Breast epithelium (tissue), 3 donors: Measurements from ENCODE around the gene PHOSPHO1.

Experiments
- CTCF ChIP-seq, 3 donors: fragments of 450-650 bp; IDR thresholded peaks; one replicate each; pipeline ENCODE4 v1.5.1; 2016 to 2017; ENCODE audit warnings: antibody characterized with exemption in 3 of 3, mild to moderate bottlenecking in 3 of 3, moderate library complexity in 3 of 3
- POLR2AphosphoS5 ChIP-seq, 3 donors: sonication (generic); formaldehyde crosslinking; IDR thresholded peaks; one replicate each; pipeline ENCODE4 v1.6.1; 2017; ENCODE audit warnings: antibody characterized with exemption in 3 of 3

- TF ChIP-seq CTCF (IDR thresholded peaks at IDR 0.05) = no peak
- no peak for TF ChIP-seq POLR2AphosphoS5 (IDR thresholded peaks at IDR 0.05)
Measured at GRCh38 chr17:49201481-49201927, 29.1 kb downstream of the PHOSPHO1 start.
